Ovary (tissue), 3 donors: ENCODE measurements around the gene ECI1.

ENCODE experiments used
- EP300 ChIP-seq: sonication (generic); formaldehyde crosslinking; IDR thresholded peaks from one replicate; pipeline ENCODE4 v1.6.1; 2017; ENCODE audit warnings: antibody characterized with exemption
- POLR2A ChIP-seq: fragments of 450-650 bp; IDR thresholded peaks from one replicate; pipeline ENCODE4 v1.6.1; 2017; ENCODE audit warnings: antibody characterized with exemption, mild to moderate bottlenecking, moderate library complexity
- TF ChIP-seq, protein P1 (sequence below), 3 donors: fragments of 450-650 bp in 2 of 3; fragments of 200-600 bp in 1 of 3; IDR thresholded peaks; one replicate each; pipeline versions ENCODE4 v1.5.1 to v1.8.0; 2016 to 2022; ENCODE audit warnings: antibody characterized with exemption in 3 of 3, mild to moderate bottlenecking in 1 of 3
- donor health status: DM: no; HTN: no; CAD: no.

- TF ChIP-seq, protein P1, sequence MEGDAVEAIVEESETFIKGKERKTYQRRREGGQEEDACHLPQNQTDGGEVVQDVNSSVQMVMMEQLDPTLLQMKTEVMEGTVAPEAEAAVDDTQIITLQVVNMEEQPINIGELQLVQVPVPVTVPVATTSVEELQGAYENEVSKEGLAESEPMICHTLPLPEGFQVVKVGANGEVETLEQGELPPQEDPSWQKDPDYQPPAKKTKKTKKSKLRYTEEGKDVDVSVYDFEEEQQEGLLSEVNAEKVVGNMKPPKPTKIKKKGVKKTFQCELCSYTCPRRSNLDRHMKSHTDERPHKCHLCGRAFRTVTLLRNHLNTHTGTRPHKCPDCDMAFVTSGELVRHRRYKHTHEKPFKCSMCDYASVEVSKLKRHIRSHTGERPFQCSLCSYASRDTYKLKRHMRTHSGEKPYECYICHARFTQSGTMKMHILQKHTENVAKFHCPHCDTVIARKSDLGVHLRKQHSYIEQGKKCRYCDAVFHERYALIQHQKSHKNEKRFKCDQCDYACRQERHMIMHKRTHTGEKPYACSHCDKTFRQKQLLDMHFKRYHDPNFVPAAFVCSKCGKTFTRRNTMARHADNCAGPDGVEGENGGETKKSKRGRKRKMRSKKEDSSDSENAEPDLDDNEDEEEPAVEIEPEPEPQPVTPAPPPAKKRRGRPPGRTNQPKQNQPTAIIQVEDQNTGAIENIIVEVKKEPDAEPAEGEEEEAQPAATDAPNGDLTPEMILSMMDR (IDR thresholded peaks at IDR 0.05): no peak
- TF ChIP-seq POLR2A: no peak
- TF ChIP-seq EP300: no peak
Measured at GRCh38 chr16:2238150-2238837, 13.1 kb downstream of the ECI1 start.
